A172 (cell line): ENCODE measurements around the gene LHX3. TPM values are rescaled to one million over a fixed set of nuclear protein-coding genes. Genes with fewer than 3 reads are reported as not detected.

ENCODE experiments used
- DNase-seq: peaks from one replicate; pipeline ENCODE4 v3.0.0-alpha.2; 2015; ENCODE audit warnings: low spot score
- total RNA-seq: library from RNA; depleted of rRNA; stranded (reverse); fragments of >200 nt; shearing (Covaris generic); gene quantifications from 2 replicates; pipeline ENCODE4 v1.2.3, GENCODE V29; 2014; rRNA removed

The LHX3 gene
- total RNA-seq: not detected in 2 replicates

- no peak for DNase-seq
These were observed at the start of gene LHX3 for GRCh38 chr9:136204838-136205706. Gene LHX3 (minus strand): TSS chr9:136205128. CDS start chr9:136205012, 116 bp downstream.

DNA sequence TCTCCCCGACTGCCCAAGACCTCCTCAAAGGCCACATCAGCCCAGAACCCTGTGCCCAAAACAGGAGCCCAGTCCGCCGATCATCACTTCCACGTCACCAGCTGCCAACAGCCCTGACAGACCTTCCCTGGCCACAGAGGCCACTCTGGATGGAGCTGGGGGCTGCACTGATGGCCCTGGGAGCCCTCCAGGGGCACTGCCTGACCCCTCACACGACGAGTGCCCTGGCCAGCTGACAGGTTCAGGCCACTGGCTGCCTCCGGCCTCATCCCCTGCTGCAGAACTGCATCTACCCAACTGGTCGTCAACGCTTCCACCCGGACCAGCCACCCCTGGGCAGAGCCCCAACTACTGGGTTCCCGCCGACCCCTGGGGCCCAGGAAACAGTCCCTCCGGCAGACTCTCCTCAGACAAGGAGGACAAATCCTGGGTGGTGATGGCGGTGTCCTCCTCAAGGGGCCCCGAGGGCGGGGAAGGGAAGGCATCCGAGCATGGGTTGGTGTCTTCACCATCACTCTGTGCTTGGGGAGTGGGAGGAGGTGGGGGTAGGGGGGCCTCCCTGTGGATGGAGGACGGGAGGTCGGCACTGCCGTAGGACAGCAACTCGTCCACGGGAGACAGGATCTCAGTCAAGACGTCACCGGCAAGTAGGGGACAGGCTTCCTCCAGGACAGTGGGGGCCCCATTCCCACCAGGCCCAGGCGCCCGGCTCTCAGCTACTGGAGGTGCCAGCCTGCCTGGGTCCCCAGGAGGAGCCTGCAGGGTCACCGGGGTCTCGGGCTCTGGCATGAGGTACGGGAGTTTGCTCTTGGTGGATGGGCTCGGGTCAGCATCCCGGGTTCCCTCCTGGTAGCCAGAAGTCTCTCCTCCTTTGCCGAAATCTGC, 48.6 kb upstream of the LHX3 start:
- no peak for DNase-seq

DNA sequence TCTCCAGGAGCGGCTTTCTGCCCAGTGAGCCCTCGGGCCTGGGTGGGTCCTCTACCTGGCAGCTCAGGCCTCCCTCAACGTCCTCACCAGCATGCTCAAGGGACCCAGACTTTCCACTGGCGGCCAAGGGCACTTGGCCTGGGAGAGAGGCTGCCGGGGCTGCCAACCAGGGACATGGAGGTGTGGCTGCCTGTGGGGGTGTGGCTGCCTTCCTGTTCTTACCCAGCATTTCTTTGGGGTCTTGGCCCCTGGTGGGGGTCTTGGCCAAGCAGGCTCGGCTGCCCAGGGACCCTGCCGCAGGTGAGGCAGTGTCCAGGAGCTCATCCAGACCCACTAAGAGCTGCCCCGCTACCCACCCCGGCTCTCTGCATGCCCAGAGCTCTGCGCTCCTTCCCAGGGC, 47.9 kb upstream of the LHX3 start:
- no peak for DNase-seq

DNA sequence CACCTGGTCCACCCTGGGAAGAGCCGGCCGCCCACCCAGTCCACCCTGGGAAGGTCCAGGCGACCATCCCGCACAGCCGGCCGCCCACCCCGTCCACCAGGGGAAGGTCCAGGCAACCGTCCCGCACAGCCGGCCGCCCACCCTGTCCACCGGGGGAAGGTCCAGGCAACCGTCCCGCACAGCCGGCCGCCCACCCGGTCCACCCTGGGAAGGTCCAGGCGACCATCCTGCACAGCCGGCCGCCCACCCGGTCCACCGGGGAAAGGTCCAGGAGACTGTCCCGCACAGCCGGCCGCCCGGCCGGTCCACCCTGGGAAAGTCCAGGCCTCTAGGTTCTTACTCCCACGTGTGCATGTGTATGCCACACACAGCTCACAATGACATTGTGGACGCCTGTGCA, 47.4 kb upstream of the LHX3 start:
- DNase-seq: no peak

DNA sequence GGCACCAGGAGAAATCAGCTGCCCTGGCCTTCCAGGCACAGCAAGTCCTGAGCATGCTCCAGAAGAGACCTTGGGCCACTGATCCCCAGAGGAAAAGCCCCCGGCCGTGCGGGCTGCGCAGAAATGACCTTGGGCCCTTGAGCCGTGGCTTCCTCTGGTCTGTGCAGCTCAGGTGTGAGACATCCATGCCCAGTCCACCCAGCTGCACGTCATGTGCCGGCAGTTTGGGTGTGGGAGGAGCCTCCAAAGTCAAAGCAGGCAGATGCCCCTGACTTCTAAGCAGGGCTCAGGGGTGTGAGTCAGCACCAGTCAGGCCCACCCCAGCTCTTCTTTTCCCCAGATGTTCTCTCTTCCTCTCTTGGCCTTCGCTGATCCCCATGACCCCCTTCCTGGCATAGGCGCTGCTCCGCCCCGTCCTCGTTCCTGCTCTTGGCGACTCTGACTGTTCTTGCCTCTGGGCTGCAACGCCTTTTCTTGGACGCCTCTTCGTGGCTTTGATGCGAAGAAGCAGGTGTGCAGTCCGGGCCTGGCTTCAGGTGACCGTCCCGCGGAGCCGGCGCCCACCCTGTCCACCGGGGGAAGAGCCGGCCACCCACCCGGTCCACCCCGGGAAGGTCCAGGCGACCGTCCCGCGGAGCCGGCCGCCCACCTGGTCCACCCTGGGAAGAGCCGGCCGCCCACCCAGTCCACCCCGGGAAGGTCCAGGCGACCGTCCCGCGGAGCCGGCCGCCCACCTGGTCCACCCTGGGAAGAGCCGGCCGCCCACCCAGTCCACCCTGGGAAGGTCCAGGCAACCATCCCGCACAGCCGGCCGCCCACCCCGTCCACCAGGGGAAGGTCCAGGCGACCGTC, 46.6 kb upstream of the LHX3 start:
- no peak for DNase-seq

GRCh38 chr9:136250676-136251075, 45.7 kb upstream of the LHX3 start:
- DNase-seq: no peak

GRCh38 chr9:136249877-136250559, 45.1 kb upstream of the LHX3 start:
- no peak for DNase-seq

DNA sequence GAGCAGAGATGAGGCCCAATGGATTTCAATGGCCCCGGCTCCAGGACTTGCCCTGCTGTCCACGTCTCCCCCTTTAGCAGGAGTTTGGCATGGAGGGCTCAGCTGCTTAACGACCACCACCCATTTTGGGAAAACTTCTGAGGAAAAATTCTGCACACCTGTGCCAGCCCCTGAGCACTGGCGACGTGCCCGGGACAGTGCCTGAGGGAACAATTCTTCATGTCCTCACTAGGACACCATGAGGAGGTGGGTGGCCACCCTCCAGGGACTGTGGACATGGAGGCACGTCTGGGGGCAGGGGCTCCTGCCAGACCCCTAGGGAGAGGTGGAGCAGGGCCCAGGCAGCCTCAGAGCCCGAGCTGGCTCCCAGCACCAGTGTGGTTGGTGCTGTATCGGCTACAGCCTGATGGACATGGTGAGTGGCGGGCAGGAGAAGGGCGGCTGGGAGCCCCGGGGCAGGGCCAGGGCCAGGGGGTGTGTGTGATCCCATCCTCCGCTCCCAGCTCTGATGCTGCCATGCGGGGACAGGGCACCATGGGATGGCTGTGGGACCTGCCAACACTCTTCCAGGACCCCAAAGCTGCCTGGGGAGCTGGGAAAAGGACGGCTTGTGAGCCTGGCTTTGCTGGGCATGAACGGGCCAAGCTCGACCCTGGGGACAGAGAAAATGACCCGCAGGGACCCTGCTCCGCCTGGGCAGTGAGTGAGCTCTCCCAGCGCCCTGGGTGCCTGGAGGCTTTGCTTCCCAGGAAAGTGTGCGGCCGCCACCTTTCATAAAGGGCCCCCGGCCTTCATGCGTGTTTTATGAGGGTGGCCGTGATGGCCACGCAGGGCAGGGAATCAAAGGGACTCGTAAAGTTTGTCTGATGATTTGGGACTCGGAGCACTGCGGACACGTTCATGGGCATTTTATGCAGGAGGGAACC, 44.3 kb upstream of the LHX3 start:
- DNase-seq: no peak

DNA sequence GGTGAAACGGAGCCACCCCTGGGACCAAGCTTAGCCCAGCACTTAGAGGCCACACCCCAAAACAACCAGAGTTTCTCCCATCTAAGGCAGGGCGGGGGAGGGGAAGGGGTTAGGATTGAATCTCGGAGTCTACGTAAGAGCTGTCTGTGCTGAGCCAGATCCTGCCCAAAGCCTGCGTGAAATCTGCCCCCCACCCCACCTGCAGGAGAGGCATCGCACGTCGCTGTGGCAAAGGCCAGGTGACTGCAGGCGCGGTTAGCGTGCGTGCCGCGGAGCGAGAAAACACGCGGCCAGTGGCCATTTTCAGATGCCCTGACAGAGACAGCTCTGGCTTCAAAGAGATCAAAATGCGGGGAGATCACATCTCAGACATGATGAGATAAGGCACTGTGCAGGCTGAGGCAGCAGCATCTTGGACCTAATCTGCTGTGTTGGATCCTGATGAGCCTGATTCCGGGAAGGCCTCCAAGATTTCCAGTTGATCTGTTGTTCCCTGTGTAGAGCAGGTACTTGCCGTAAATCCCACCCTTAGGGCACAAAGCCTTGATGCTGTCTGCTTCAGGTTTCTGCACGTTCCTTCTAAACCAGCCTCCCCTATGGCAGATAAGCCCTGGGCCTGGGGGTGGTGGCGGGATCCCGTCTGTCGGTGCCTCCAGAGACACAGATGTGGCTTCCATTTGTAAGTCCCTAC, 43.2 kb upstream of the LHX3 start:
- DNase-seq: no peak

DNA sequence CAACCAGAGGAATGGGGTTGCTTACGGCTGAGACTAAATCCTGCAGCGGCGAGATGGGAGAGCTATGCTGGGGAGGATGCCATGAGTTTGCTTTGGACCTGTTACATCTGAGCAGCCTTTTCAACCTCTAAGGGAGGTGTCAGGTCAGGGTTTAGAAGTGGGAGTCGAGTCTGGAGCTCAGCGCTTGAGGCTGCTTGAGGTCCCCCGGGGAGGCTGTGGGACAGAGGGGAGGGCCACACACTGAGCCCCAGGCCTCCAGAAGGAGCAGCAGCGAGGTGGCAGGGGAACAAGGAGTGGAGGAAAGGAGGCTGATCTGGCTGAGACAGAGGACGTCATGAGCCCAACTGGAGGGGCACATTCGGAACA, 42.6 kb upstream of the LHX3 start:
- DNase-seq: no peak

DNA sequence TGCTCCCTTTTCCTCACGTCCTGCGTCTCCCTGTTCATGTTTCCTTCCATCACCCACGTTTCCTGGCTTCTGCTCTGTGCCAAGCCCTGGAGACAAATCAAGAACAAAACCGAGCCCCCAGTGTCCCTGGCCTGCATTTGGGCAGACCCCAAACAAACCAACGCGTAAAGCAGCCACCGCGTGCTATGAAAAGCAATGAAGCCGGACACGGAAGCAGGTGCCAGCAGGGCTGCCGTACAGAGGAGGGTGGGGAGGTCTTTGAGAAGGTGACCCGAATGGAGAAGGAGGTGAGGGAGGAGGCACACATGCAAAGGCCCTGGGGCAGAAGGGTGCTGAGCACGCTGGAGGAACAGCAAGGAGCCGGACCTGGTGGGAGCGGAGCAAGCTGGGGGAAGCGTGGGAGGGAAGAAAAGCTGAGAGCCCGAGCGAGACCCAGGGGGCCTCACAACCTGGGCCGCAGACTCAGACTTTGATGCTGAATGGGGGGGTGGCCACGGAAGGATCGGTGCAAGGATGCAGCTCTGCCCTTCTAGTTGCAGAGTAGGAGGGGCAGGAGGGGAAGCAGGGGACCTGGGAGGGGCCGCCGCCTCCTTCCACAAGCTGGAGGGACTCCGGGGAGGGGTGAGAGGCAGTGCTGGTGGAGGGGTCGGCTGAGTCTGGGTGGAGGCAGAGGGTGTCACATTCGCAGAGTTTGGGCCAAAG, 42.1 kb upstream of the LHX3 start:
- DNase-seq: no peak

GRCh38 chr9:136245219-136246150, 40.6 kb upstream of the LHX3 start, which contains the start of gene QSOX2:
Gene QSOX2 (minus strand): TSS chr9:136245812. CDS start chr9:136245803, 9 bp downstream.
- peak; percentile 56 for DNase-seq

DNA sequence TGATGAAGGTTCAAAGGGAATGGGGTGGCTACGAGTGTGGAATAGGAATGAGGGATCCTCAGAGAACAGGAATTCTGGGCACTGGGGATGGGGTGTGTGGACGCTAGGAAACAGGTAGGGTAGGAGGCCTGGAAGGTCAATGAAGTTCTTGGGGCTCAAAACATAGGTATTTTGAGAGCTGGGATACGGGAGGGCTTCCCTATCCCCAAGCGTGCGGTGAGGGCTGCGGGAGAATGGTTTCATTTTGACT, 40.0 kb upstream of the LHX3 start:
- DNase-seq: no peak

GRCh38 chr9:136244122-136244968, 39.4 kb upstream of the LHX3 start:
- DNase-seq: no peak

GRCh38 chr9:136243631-136244030, 38.7 kb upstream of the LHX3 start:
- no peak for DNase-seq

GRCh38 chr9:136242918-136243525, 38.1 kb upstream of the LHX3 start:
- DNase-seq: no peak

GRCh38 chr9:136242248-136242647, 37.3 kb upstream of the LHX3 start:
- no peak for DNase-seq
